WTC11 (cell line): ENCODE measurements around the gene OPN1SW. TPM values are rescaled to one million over a fixed set of nuclear protein-coding genes. Genes with fewer than 3 reads are reported as not detected.
A peak's percentile ranks its signal among the peaks of the same experiment; 100 is the strongest.

Source experiments
- ATAC-seq: fragments of 200-7000 bp; cut with Tn5 transposase; 2 replicates; pipeline ENCODE4 v1.10.0; 2021; ENCODE audit warnings: mild to moderate bottlenecking, moderate library complexity
- CTCF ChIA-PET: fragments of 300-600 bp; sonication (Branson Sonifier 250); formaldehyde crosslinking; loops from one replicate; lab custom pipeline; 2021; ENCODE audit warnings: antibody characterized with exemption; lab: Charles Lee
- POLR2A ChIA-PET: fragments of 350-600 bp; sonication (Branson Sonifier 250); formaldehyde crosslinking; loops from one replicate; lab custom pipeline; 2021; ENCODE audit warnings: antibody characterized with exemption; lab: Charles Lee
- DNase-seq: peaks from one replicate; pipeline ENCODE4 v3.0.0; 2021; ENCODE audit warnings: low spot score
- H3K27ac Mint-ChIP-seq: 2 replicates; pipeline ENCODE4 v1.8.0; 2021; ENCODE audit warnings: mixed read lengths
- H3K27me3 Mint-ChIP-seq: 2 replicates; pipeline ENCODE4 v1.8.0; 2021; ENCODE audit warnings: low read depth, mild to moderate bottlenecking, moderate library complexity, mixed read lengths
- H3K36me3 Mint-ChIP-seq: 2 replicates; pipeline ENCODE4 v1.8.0; 2021; ENCODE audit warnings: mixed read lengths
- H3K4me1 Mint-ChIP-seq: 2 replicates; pipeline ENCODE4 v1.8.0; 2022; ENCODE audit warnings: mixed read lengths
- H3K4me3 Mint-ChIP-seq: 2 replicates; pipeline ENCODE4 v1.8.0; 2021; ENCODE audit warnings: mild to moderate bottlenecking, moderate library complexity, mixed read lengths
- H3K9me3 Mint-ChIP-seq: 2 replicates; pipeline ENCODE4 v1.8.0; 2021; ENCODE audit warnings: mixed read lengths
- CREM ChIP-seq: sonication (generic); formaldehyde crosslinking; IDR thresholded peaks from 2 replicates; pipeline ENCODE4 v1.8.1; 2022; ENCODE audit warnings: mild to moderate bottlenecking, missing genetic modification reagents, moderate library complexity
- ETV6 ChIP-seq: sonication (generic); formaldehyde crosslinking; IDR thresholded peaks from 2 replicates; pipeline ENCODE4 v1.8.1; 2022; ENCODE audit warnings: mild to moderate bottlenecking, missing genetic modification reagents
- HMGA2 ChIP-seq: fragments of 250-450 bp; sonication (Bioruptor Pico); IDR thresholded peaks from 2 replicates; pipeline ENCODE4 v1.4.0; 2021; ENCODE audit warnings: mild to moderate bottlenecking, moderate library complexity
- IRF2 ChIP-seq: sonication (generic); formaldehyde crosslinking; IDR thresholded peaks from 2 replicates; pipeline ENCODE4 v1.8.0; 2022; ENCODE audit warnings: low read depth, missing genetic modification reagents, borderline replicate concordance
- KAT7 ChIP-seq: sonication (generic); formaldehyde crosslinking; IDR thresholded peaks from 2 replicates; pipeline ENCODE4 v1.8.1; 2023; ENCODE audit warnings: missing genetic modification reagents, mild to moderate bottlenecking, borderline replicate concordance
- MLX ChIP-seq: sonication (generic); formaldehyde crosslinking; IDR thresholded peaks from 2 replicates; pipeline ENCODE4 v1.8.1; 2023; ENCODE audit warnings: mild to moderate bottlenecking, missing genetic modification reagents, moderate library complexity
- NFATC4 ChIP-seq: fragments of 250-450 bp; sonication (Bioruptor Pico); IDR thresholded peaks from 2 replicates; pipeline ENCODE4 v1.9.0; 2021; ENCODE audit warnings: mild to moderate bottlenecking
- PREB ChIP-seq: sonication (generic); formaldehyde crosslinking; IDR thresholded peaks from 2 replicates; pipeline ENCODE4 v1.8.1; 2022; ENCODE audit warnings: mild to moderate bottlenecking, missing genetic modification reagents, moderate library complexity, borderline replicate concordance
- RELA ChIP-seq: sonication (generic); formaldehyde crosslinking; IDR thresholded peaks from 2 replicates; pipeline ENCODE4 v1.8.1; 2022; ENCODE audit warnings: missing genetic modification reagents, mild to moderate bottlenecking, borderline replicate concordance
- RORB ChIP-seq: fragments of 250-450 bp; sonication (Bioruptor Pico); IDR thresholded peaks from 2 replicates; pipeline ENCODE4 v1.9.0; 2021; ENCODE audit warnings: mild to moderate bottlenecking
- SOX15 ChIP-seq: fragments of 250-450 bp; sonication (Bioruptor Pico); IDR thresholded peaks from 2 replicates; pipeline ENCODE4 v1.9.0; 2021; ENCODE audit warnings: mild to moderate bottlenecking
- TEAD4 ChIP-seq: sonication (generic); formaldehyde crosslinking; IDR thresholded peaks from 2 replicates; pipeline ENCODE4 v1.8.0; 2022; ENCODE audit warnings: mild to moderate bottlenecking, missing genetic modification reagents
- ZNF232 ChIP-seq: sonication (generic); formaldehyde crosslinking; IDR thresholded peaks from 2 replicates; pipeline ENCODE4 v1.8.0; 2022; ENCODE audit warnings: mild to moderate bottlenecking, missing genetic modification reagents
- ZNF317 ChIP-seq: sonication (generic); formaldehyde crosslinking; IDR thresholded peaks from 2 replicates; pipeline ENCODE4 v1.8.1; 2023; ENCODE audit warnings: low read depth, mild to moderate bottlenecking, moderate library complexity, missing genetic modification reagents, borderline replicate concordance
- total RNA-seq: library from RNA; stranded (reverse); gene quantifications from 3 replicates; pipeline ENCODE4 v1.2.3, GENCODE V29; 2021
- TF ChIP-seq, protein P1 (sequence below): sonication (generic); formaldehyde crosslinking; IDR thresholded peaks from 2 replicates; pipeline ENCODE4 v1.8.1; 2022; ENCODE audit warnings: low read depth, missing genetic modification reagents, borderline replicate concordance
- TF ChIP-seq, protein P2 (sequence below): sonication (generic); formaldehyde crosslinking; conservative IDR thresholded peaks from 2 replicates; pipeline ENCODE4 v1.8.1; 2022; ENCODE audit warnings: mild to moderate bottlenecking, missing genetic modification reagents
- TF ChIP-seq, protein P3 (sequence below): fragments of 250-450 bp; sonication (Bioruptor Pico); IDR thresholded peaks from 2 replicates; pipeline ENCODE4 v1.9.0; 2021; ENCODE audit warnings: moderate library complexity, mild to moderate bottlenecking, inconsistent platforms, borderline replicate concordance
- TF ChIP-seq, protein P4 (sequence below): fragments of 250-450 bp; sonication (Bioruptor Pico); IDR thresholded peaks from 2 replicates; pipeline ENCODE4 v1.9.0; 2021; ENCODE audit warnings: mild to moderate bottlenecking
- TF ChIP-seq, protein P5 (sequence below): sonication (generic); formaldehyde crosslinking; IDR thresholded peaks from 2 replicates; pipeline ENCODE4 v1.8.0; 2022; ENCODE audit warnings: mild to moderate bottlenecking, missing genetic modification reagents
- TF ChIP-seq, protein P6 (sequence below): sonication (generic); formaldehyde crosslinking; IDR thresholded peaks from 2 replicates; pipeline ENCODE4 v1.8.0; 2023; ENCODE audit warnings: missing genetic modification reagents

The OPN1SW gene
- total RNA-seq, 1 experiment from 2014 or later = not detected

- CTCF ChIA-PET = interaction anchor here (0.6 to 1.3 kb wide), 4 partner anchors 60 to 406 kb away, joined by 3 read pairs; partner anchors contain the start of gene ATP6V1F
- TF ChIP-seq HMGA2 (no peak), RELA (CRISPR knock-in tag) (no peak), KAT7 (CRISPR knock-in tag) (no peak), ZNF232 (no peak), NFATC4 (no peak), IRF2 (CRISPR knock-in tag) (no peak), RORB (no peak)
- TF ChIP-seq, protein P1, sequence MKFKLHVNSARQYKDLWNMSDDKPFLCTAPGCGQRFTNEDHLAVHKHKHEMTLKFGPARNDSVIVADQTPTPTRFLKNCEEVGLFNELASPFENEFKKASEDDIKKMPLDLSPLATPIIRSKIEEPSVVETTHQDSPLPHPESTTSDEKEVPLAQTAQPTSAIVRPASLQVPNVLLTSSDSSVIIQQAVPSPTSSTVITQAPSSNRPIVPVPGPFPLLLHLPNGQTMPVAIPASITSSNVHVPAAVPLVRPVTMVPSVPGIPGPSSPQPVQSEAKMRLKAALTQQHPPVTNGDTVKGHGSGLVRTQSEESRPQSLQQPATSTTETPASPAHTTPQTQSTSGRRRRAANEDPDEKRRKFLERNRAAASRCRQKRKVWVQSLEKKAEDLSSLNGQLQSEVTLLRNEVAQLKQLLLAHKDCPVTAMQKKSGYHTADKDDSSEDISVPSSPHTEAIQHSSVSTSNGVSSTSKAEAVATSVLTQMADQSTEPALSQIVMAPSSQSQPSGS (CRISPR knock-in tag) = no peak
- TF ChIP-seq, protein P2, sequence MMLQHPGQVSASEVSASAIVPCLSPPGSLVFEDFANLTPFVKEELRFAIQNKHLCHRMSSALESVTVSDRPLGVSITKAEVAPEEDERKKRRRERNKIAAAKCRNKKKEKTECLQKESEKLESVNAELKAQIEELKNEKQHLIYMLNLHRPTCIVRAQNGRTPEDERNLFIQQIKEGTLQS (CRISPR knock-in tag) = no peak
- TF ChIP-seq, protein P3, sequence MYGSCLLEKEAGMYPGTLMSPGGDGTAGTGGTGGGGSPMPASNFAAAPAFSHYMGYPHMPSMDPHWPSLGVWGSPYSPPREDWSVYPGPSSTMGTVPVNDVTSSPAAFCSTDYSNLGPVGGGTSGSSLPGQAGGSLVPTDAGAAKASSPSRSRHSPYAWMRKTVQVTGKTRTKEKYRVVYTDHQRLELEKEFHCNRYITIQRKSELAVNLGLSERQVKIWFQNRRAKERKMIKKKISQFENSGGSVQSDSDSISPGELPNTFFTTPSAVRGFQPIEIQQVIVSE (CRISPR knock-in tag) = no peak
- TF ChIP-seq, protein P4, sequence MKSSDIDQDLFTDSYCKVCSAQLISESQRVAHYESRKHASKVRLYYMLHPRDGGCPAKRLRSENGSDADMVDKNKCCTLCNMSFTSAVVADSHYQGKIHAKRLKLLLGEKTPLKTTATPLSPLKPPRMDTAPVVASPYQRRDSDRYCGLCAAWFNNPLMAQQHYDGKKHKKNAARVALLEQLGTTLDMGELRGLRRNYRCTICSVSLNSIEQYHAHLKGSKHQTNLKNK (CRISPR knock-in tag) = no peak
- no peaks in the 10 kb centered on the region for H3K27me3 Mint-ChIP-seq
- no peaks in the 10 kb centered on the region for H3K9me3 Mint-ChIP-seq
- H3K36me3 Mint-ChIP-seq = peaks cover 65% of the 10 kb centered on the region
- ATAC-seq (no peak), DNase-seq (no peak)
- H3K27ac Mint-ChIP-seq = no peak overlapping the region
- H3K4me3 Mint-ChIP-seq = no peak overlapping the region
- POLR2A ChIA-PET = no interaction called here
- no peaks in the 10 kb centered on the region for H3K4me1 Mint-ChIP-seq
Measured at GRCh38 chr7:128757203-128757602, 18.4 kb downstream of the OPN1SW start.

DNA sequence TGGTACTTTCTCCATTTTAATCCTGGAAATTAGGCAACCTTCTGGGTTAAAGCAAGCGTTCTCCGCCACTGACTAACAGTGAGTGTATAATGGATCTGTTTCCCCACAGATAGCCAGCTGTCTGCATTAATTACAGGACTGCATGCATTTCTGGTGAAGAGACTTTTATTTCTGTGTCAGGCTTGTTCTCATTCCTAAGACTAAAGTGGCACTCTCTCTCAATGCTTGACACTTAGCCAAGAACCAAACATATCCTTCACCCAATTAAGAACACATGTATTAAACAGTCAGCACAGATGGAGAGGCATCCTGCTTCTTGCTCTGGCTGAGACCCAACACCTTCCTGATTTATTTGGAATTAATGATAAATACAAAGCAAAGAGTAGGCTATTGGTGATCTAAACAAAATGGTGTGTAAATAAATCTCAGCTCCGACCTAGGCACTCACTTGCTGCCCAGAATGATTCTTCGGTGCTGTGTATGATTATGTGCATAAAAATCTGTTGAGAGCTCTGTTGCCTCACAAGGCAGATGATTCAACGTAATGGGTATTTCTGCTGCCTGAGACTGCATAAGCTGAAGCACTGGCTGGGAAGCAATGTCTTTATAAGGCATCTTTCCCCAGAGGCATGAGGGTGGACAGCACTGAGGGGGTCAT is 19.6 kb downstream of the OPN1SW start:
- peak overlapping the region; percentile 55; the same call in 1 of the 2 replicates for H3K27ac Mint-ChIP-seq
- no peak for ATAC-seq
- POLR2A ChIA-PET = no interaction called here
- CTCF ChIA-PET = interaction anchor here (1.3 kb wide), 1 partner anchor 59 kb away, joined by 3 read pairs; no protein-coding TSS in a partner anchor
- no peaks in the 10 kb centered on the region for H3K27me3 Mint-ChIP-seq
- TF ChIP-seq TEAD4 (CRISPR knock-in tag) (no peak), CREM (CRISPR knock-in tag) (no peak), ETV6 (CRISPR knock-in tag) (no peak), ZNF317 (CRISPR knock-in tag) (no peak), SOX15 (CRISPR knock-in tag) (no peak), PREB (CRISPR knock-in tag) (no peak), MLX (no peak)
- TF ChIP-seq, protein P5, sequence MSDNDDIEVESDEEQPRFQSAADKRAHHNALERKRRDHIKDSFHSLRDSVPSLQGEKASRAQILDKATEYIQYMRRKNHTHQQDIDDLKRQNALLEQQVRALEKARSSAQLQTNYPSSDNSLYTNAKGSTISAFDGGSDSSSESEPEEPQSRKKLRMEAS (CRISPR knock-in tag) = no peak
- TF ChIP-seq, protein P6, sequence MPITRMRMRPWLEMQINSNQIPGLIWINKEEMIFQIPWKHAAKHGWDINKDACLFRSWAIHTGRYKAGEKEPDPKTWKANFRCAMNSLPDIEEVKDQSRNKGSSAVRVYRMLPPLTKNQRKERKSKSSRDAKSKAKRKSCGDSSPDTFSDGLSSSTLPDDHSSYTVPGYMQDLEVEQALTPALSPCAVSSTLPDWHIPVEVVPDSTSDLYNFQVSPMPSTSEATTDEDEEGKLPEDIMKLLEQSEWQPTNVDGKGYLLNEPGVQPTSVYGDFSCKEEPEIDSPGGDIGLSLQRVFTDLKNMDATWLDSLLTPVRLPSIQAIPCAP (CRISPR knock-in tag) = no peak
- TF ChIP-seq, protein P3 (CRISPR knock-in tag) = no peak
- H3K4me1 Mint-ChIP-seq = no peaks in the 10 kb centered on the region
- DNase-seq = no peak
- H3K9me3 Mint-ChIP-seq = no peaks in the 10 kb centered on the region
- H3K36me3 Mint-ChIP-seq = peaks cover 56% of the 10 kb centered on the region
- no peak overlapping the region for H3K4me3 Mint-ChIP-seq
